Amniotic epithelial cell (primary cell): Measurements from ENCODE around the gene PTPN14.
"Not testable (repeated sequence)": the region's sequence is repeated elsewhere in the genome, so short reads cannot be mapped to it uniquely, and the experiment has no call there.

Experiments used
- DNase-seq: peaks from one replicate; pipeline ENCODE4 v3.0.0-alpha.2; 2010; ENCODE audit warnings: low read depth

PTPN14 gene

GRCh38 chr1:214510914-214511638, 40.3 kb downstream of the PTPN14 start:
- DNase-seq = no peak

DNA sequence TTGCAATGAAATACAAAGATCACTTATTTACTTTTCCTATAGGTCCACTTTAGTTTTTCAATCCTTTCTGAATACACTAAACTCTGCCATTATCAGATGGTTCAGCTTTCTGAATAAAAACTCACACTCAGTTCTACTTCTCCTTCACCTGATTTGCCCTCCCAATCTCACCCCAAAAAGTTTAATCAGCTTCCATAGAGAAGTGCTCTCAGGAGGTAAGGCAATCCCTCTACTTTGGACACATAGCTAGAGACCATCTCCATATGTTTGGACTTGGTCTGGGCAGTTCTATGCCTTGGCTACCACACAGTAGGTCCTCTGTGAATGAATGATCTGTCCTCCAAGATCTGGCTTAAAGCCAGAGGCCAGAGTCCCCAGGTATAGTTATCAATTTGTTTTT, 40.9 kb downstream of the PTPN14 start:
- no peak for DNase-seq

DNA sequence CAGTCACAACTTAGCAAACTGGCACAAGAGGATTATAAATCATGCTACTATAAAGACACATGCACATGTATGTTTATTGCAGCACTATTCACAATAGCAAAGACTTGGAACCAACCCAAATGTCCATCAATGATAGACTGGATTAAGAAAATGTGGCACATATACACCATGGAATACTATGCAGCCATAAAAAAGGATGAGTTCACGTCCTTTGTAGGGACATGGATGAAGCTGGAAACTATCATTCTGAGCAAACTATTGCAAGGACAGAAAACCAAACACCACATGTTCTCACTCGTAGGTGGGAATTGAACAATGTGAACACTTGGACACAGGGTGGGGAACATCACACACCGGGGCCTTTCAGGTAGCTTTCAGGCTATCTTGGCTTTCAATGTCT, 41.8 kb downstream of the PTPN14 start:
- DNase-seq = not testable (repeated sequence)

DNA sequence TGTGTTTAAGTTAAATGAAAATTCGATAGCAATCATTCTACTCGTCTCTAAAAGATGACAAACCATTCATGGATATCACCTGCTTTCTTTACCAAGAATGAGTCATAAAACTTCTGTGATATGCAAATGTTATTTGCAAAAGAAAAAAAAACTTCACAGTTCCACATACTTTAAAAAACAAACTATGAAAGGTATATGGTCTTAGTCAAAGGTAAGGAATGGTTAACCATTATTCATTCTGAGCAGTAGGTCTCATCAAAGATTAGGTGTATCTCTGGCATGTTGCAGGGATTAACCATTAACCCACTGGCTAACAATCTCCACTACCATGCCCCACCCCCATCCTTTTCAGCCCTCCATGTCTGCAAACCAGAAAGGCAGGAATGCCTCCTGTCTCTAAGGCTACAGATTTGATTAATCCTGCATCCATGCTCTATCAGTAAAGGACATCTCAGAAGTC, 44.4 kb downstream of the PTPN14 start:
- DNase-seq = no peak

- no peak for DNase-seq
These were observed 46.3 kb downstream of the PTPN14 start for GRCh38 chr1:214505134-214505533.

- DNase-seq = no peak
These were observed 47.1 kb downstream of the PTPN14 start for GRCh38 chr1:214504330-214504729.

GRCh38 chr1:214503553-214503952, 47.8 kb downstream of the PTPN14 start:
- DNase-seq = peak; percentile 68

GRCh38 chr1:214500340-214501055, 50.9 kb downstream of the PTPN14 start:
- DNase-seq = no peak

DNA sequence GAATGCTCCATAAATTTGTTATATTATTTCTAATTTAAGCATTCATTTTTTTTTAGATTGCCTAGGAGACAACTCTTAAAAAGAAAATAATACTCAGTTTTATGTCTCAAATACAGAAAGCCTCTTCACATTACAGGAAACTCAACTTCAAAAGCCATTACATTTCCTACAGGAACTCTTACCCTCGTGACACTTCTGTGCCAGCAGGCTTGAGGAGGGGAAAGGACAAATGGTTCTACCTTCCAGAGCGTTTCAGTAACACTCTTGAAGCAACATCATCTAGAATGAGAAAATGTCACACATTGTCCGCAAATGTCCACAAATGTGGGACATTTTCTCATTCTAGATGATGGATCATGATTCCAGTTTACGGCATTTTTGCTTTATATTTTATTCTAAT, 51.7 kb downstream of the PTPN14 start:
- DNase-seq = no peak

- DNase-seq = no peak
These were observed 53.4 kb downstream of the PTPN14 start for GRCh38 chr1:214498021-214498420.

DNA sequence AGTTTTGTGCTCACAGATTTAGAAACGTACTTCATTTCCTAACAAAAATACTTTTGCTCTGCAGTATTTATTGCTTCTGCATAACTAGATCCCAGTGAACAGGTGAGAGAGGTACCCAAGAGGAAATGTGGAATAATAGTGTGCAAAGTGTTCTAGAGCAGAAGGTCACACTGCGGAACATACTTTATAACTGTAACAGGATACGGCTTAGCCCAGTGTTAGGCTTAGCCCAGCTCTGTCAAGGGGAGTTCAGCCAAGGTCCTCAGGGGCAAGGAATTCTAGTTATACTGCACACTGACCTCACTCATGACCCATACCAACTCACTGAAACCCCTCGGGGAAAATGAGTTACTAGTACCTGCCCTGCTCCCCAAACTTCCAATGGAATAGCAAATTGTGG, 55.3 kb downstream of the PTPN14 start:
- DNase-seq = no peak

GRCh38 chr1:214494706-214495105, 56.7 kb downstream of the PTPN14 start:
- DNase-seq = peak; percentile 51

DNA sequence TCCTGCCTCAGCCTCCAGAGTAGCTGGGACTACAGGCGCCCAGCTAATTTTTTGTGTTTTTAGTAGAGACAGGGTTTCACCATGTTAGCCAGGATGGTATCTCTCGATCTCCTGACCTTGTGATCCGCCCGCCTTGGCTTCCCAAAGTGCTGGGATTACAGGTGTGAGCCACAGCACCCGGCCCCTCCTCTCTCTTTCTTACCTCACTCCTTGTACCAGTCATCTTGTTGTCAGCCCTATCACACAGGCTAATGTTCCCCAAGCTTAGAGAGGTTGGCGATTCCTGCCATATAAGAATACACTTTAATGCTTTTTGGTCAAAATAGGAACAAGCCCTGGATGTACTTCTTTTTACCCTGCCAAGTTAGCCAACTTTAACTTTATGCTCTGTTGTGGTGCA, 57.2 kb downstream of the PTPN14 start:
- DNase-seq = not testable (repeated sequence)

DNA sequence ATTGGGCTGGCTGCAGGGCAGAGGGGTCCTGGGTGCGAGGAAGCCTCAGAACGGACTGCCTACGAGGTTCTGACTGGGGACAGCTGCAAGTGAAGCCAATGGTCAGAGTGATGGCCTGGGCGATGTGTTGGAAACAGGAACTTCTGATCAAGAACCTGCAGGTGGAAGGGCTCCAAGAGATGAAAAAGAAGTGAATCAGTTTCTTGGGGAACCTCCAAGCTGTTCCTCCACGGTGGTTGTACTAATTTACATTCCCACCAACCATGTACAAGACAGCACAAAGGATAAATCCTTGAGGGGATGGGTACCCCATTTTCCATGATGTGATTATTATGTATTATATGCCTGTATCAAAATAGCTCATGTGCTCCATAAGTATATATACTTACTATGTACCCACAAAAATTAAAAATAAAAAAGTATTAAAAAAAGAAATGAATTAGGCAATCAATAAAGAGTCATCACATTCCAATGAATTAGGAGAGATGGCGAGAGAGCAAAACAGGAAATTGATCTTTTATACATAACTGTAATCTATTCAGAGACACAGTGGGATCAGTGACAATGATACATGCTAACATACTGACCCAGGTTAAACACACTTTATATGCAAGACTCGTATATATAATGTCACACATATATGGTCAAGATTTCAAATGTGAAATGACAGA, 58.1 kb downstream of the PTPN14 start:
- DNase-seq = no peak

DNA sequence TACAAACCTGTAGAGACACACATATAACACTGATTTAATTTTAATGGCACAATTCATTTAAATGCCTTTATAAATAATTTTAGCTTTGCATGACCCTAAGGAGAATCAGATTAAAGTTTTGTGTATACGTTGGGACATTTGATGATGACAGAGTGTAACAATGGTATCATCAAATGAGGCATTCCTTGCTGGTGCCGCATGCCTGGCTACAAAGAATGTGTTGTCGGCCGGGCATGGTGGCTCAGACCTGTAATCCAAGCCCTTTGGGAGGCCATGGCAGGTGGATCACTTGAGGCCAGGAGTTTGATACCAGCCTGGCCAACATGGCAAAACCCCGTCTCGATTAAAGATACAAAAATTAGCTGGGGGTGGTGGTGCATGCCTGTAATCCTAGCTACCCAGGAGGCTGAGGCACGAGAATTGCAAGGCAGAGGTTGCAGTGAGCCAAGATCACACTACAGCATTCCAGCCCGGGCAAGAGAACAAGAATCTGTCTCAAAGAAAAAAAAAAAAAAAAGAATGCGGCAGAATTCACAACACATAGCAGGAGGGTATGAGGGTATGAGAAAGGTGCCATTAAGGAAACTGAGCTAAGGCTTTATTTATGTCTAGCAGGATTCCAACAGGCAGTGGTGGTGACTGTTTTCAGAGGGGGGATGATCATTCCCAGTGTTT, 58.9 kb downstream of the PTPN14 start:
- peak; percentile 60 for DNase-seq

DNA sequence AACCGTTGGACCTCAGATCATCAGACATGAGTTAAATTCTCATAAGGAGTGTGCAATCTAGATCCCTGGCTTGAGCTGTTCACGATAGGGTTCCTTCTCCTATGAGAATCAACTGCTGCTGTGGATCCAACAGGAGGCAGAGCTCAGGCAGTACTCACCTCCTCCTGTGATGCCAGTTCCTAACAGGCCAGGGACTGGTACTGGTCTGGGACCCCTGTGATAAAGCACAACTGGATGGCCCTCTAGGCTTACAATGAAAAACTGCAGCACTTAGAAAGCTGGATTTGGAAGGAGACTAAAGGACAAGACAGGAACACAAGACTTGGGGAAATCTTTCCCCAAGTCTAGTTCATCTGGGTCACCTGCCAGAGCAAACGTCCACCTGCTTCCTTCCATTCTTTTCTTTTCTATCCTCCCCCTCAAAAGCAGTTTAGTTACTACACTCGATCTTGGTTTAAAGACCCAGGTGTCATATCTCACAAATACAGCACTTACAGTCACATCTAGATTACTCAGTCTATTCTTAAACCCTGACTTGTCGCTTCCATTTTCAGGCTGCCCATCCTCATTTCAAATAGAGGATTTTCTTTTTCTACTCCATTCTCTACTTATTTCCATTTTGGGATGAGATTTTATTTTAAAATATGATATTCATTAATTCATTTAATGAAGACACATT, 59.8 kb downstream of the PTPN14 start:
- DNase-seq = no peak

DNA sequence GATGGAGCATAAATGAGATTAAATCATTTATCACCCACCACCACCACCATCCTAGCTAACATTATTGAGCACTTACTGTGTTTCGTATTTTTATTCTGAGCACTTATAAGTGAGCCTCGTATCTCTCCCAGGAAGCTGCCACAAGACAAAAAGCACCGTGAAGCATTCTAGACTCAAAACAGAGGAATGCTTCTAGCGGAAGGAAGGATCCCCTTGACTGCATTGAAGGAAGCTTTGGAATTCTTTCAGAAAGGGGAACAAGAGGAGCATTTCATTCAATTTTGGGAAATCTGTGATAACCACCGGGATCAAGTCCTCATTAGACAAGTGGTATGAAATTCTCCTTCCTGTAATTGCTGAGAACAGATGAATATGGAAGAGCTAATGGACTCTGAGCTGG, 66.3 kb downstream of the PTPN14 start:
- DNase-seq = no peak

- not testable (repeated sequence) for DNase-seq
These were observed 68.2 kb downstream of the PTPN14 start for GRCh38 chr1:214483180-214483579.

DNA sequence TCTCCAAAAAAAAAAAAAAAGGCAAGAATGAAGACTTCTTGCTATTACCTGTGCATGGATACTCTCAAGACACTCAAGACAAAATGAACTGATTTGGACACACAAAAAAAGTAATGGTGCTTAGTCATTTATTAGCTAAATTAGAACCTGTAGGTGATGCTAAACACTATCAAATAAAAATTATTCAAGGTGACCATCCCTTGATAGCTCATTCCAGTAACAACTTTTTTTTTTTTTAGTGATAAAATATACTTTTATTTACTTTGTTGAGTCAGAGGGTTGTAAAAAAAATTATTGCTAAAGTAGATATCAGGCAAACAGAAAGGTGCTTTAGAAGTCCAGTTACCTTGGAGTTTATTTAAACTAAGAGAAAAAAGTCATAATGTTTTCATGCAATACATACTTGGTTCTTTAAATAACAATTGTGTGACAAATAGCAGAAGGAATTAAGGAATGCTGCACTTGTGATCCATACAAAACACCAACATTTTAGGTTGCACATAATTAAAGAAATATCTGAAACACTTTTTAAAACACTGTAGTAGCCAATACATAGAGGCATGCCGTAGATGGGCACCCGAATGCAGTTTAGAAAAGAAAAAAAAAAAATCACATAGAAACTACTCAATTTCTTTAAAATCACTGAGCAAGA, 69.3 kb downstream of the PTPN14 start:
- not testable (repeated sequence) for DNase-seq

- DNase-seq = peak; percentile 99
These were observed 74.2 kb downstream of the PTPN14 start for GRCh38 chr1:214476986-214477870.
